Nephron progenitor cell (in vitro differentiated cells): ENCODE data around the gene BSPRY.

Experiments
- DNase-seq: peaks from one replicate; pipeline ENCODE4 v3.0.0; 2021
- H3K27ac Mint-ChIP-seq: 2 replicates; pipeline ENCODE4 v1.8.0; 2021; ENCODE audit warnings: mild to moderate bottlenecking, moderate library complexity, mixed read lengths
- H3K27me3 Mint-ChIP-seq: 2 replicates; pipeline ENCODE4 v1.8.0; 2021; ENCODE audit warnings: mild to moderate bottlenecking, low read depth, mixed read lengths; ENCODE audit not compliant: poor library complexity
- H3K36me3 Mint-ChIP-seq: 2 replicates; pipeline ENCODE4 v1.8.0; 2021; ENCODE audit warnings: low read depth, mixed read lengths
- H3K4me1 Mint-ChIP-seq: 2 replicates; pipeline ENCODE4 v1.8.0; 2021; ENCODE audit warnings: mixed read lengths
- H3K4me3 Mint-ChIP-seq: 2 replicates; pipeline ENCODE4 v1.8.0; 2021; ENCODE audit warnings: mild to moderate bottlenecking, moderate library complexity, mixed read lengths
- H3K9me3 Mint-ChIP-seq: 2 replicates; pipeline ENCODE4 v1.8.0; 2021; ENCODE audit warnings: mild to moderate bottlenecking, moderate library complexity, mixed read lengths
- TF ChIP-seq, protein P1 (sequence below): fragments of 200-600 bp; sonication (generic); IDR thresholded peaks from 2 replicates; pipeline ENCODE4 v1.5.0; 2021; ENCODE audit warnings: antibody characterized with exemption

The BSPRY gene

DNA sequence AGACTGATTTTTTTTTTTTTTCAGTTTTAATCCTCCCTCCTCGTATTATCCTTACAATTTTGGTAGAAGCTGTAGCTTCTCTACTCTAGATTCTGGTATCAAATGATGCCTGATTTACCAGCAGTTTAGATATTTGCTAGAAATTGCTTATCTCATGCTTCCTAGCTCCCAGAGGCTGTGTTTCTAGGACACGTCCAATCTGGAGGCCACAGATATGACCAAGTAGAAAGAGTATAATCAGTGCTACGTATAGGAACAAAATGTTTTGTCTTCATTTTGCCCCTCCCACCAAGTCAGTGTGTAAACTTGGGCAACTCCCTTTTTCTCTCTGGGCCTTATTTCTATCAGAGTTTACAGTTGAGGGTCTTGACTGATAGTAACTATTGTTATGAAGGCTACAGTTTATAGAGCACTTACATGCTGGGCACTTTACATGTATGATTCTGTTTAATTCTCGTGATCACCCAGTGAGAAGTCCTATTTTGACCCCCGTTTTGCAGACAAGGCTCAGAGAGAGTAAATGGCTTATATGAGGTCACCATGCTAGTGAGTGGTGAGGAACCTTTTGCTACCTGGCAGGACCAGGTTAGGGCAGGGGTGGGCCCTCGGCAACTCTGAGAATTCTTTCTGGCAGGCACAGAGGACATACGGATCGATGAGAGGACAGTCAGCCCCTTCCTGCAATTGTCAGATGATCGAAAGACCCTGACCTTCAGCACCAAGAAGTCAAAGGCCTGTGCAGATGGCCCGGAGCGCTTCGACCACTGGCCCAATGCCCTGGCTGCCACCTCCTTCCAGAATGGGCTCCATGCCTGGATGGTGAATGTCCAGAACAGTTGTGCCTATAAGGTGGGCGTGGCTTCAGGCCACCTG, 19.9 kb downstream of the BSPRY start:
- DNase-seq: no peak
- Mint-ChIP-seq H3K27me3 (no peaks in the 10 kb centered on the region), H3K27ac (no peak overlapping the region), H3K9me3 (no peaks in the 10 kb centered on the region), H3K36me3 (peaks cover under 1% of the 10 kb centered on the region), H3K4me1 (peaks cover 9% of the 10 kb centered on the region), H3K4me3 (no peak overlapping the region)
- TF ChIP-seq, protein P1, sequence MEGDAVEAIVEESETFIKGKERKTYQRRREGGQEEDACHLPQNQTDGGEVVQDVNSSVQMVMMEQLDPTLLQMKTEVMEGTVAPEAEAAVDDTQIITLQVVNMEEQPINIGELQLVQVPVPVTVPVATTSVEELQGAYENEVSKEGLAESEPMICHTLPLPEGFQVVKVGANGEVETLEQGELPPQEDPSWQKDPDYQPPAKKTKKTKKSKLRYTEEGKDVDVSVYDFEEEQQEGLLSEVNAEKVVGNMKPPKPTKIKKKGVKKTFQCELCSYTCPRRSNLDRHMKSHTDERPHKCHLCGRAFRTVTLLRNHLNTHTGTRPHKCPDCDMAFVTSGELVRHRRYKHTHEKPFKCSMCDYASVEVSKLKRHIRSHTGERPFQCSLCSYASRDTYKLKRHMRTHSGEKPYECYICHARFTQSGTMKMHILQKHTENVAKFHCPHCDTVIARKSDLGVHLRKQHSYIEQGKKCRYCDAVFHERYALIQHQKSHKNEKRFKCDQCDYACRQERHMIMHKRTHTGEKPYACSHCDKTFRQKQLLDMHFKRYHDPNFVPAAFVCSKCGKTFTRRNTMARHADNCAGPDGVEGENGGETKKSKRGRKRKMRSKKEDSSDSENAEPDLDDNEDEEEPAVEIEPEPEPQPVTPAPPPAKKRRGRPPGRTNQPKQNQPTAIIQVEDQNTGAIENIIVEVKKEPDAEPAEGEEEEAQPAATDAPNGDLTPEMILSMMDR: no peak

DNA sequence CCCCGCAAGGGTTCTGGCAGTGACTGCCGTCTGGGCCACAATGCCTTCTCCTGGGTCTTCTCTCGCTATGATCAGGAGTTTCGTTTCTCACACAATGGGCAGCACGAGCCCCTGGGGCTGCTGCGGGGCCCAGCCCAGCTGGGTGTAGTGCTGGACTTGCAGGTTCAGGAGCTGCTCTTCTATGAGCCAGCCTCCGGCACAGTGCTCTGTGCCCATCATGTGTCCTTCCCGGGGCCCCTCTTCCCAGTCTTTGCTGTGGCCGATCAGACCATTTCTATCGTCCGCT, 20.5 kb downstream of the BSPRY start:
- DNase-seq: no peak
- H3K27me3 Mint-ChIP-seq: no peaks in the 10 kb centered on the region
- TF ChIP-seq, protein P1: no peak
- H3K27ac Mint-ChIP-seq: no peak overlapping the region
- peaks cover 9% of the 10 kb centered on the region for H3K4me1 Mint-ChIP-seq
- H3K36me3 Mint-ChIP-seq: peaks cover 7% of the 10 kb centered on the region
- no peak overlapping the region for H3K4me3 Mint-ChIP-seq
- no peaks in the 10 kb centered on the region for H3K9me3 Mint-ChIP-seq

DNA sequence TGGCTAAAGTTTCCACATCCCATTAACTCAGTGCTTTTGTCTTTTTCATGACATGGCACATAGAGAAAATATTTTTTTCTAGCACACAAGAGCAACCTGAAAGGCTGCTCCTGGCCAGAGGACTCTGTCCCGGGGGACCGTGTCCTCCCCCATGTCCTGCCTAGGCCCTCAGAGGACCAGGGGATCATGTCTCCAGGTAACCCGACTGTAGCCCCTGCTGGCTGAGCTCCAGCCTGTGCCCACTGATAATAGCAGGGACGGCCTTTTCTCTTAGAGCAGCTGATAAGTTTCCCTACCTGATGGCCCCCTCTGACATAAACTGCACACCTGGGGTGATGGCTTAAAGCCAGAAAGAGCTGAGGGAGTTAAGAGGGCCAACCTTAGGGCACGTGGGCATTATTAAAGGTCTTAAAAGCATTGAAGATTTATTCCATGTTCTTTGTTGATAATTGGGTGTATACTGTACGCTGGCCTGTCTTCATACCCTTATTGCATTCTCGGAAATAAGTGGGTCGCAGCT, 21.5 kb downstream of the BSPRY start:
- Mint-ChIP-seq H3K4me1 (peaks cover 16% of the 10 kb centered on the region), H3K27ac (no peak overlapping the region), H3K9me3 (no peaks in the 10 kb centered on the region), H3K27me3 (no peaks in the 10 kb centered on the region), H3K36me3 (peaks cover 15% of the 10 kb centered on the region), H3K4me3 (no peak overlapping the region)
- TF ChIP-seq, protein P1: no peak
- no peak for DNase-seq

DNA sequence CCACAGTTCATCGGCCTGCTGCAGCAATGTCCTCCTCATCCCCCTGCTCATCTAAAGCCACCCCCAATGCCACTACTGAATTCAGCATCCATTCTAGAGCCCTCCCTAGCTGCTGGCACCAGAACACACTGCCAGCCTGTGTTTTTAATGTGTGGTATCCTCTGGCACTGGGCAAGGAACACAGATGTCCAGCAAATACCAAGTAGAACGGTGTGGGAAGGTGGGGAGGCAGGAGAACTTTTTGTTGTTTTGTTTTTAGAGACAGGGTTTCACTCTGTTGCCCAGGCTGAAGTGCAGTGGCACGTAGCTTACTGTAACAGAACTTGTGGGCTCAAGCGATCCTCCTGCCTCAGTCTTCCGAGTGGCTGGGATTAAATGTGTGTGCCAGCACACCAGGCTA, 22.7 kb downstream of the BSPRY start:
- Mint-ChIP-seq H3K27me3 (no peaks in the 10 kb centered on the region), H3K36me3 (peaks cover 15% of the 10 kb centered on the region), H3K4me1 (peaks cover 16% of the 10 kb centered on the region), H3K9me3 (no peaks in the 10 kb centered on the region), H3K4me3 (no peak overlapping the region), H3K27ac (no peak overlapping the region)
- no peak for DNase-seq
- TF ChIP-seq, protein P1: no peak

DNA sequence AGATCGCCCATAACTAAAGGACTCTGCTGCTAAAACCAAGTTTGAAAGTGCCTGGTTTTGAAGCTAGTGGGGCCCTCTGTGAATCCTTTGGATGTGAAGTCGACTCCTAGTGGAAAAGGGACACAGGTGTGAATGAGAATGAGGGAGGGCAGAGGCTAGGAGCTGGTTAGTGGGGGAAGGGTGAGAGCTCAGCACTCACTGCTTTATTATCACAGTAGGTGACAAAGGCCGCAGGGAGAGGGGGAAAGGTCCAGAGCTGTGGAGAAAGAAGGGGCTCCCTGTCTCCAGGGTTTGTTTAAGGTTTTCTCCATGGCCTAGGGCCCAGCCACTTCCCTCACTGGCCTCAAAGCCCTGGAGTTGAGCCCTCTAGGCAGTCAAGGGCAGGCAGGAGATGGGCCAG, 23.9 kb downstream of the BSPRY start:
- no peak overlapping the region for H3K4me3 Mint-ChIP-seq
- no peak for DNase-seq
- H3K27ac Mint-ChIP-seq: peak overlapping the region; percentile 70
- H3K36me3 Mint-ChIP-seq: peaks cover 15% of the 10 kb centered on the region
- TF ChIP-seq, protein P1: no peak
- no peaks in the 10 kb centered on the region for H3K27me3 Mint-ChIP-seq
- no peaks in the 10 kb centered on the region for H3K9me3 Mint-ChIP-seq
- peaks cover 16% of the 10 kb centered on the region for H3K4me1 Mint-ChIP-seq
